ENCODE measurements around the gene CLVS2.

The CLVS2 gene

GRCh38 chr6:122995921-122996793, at the start of gene CLVS2:
Gene CLVS2, plus strand, starts transcription at chr6:122996235. Its CDS starts 1,543 bp downstream, at chr6:122997778.
- peak; percentile 2 for DNase-seq (ENCODE audit: low spot score)

- DNase-seq (ENCODE audit: low spot score) = peak; percentile 3
Measured at GRCh38 chr6:122947355-122947754, 48.7 kb upstream of the CLVS2 start.

GRCh38 chr6:122953766-122954165, 42.3 kb upstream of the CLVS2 start:
- no peak for DNase-seq (ENCODE audit: low spot score)

GRCh38 chr6:122956376-122956775, 39.7 kb upstream of the CLVS2 start:
- no peak for DNase-seq (ENCODE audit: low spot score)

- DNase-seq (ENCODE audit: low spot score) = no peak
Measured at GRCh38 chr6:122962000-122962624, 33.9 kb upstream of the CLVS2 start.

GRCh38 chr6:122969999-122970533, 26.0 kb upstream of the CLVS2 start:
- DNase-seq (ENCODE audit: low spot score) = no peak

- DNase-seq (ENCODE audit: low spot score) = no peak
Measured at GRCh38 chr6:122977180-122977579, 18.9 kb upstream of the CLVS2 start.

GRCh38 chr6:122984393-122984792, 11.6 kb upstream of the CLVS2 start:
- no peak for DNase-seq (ENCODE audit: low spot score)

GRCh38 chr6:122994256-122994655, 1.8 kb upstream of the CLVS2 start:
- no peak for DNase-seq (ENCODE audit: low spot score)

GRCh38 chr6:122996794-122997505, 915 bp downstream of the CLVS2 start:
- DNase-seq (ENCODE audit: low spot score) = no peak

- DNase-seq (ENCODE audit: low spot score) = no peak
Measured at GRCh38 chr6:122997541-122998150, 1.6 kb downstream of the CLVS2 start.

- DNase-seq (ENCODE audit: low spot score) = no peak
Measured at GRCh38 chr6:122998403-122998975, 2.5 kb downstream of the CLVS2 start.

GRCh38 chr6:123000244-123000770, 4.3 kb downstream of the CLVS2 start:
- DNase-seq (ENCODE audit: low spot score) = no peak

- DNase-seq (ENCODE audit: low spot score) = no peak
Measured at GRCh38 chr6:123001540-123001939, 5.5 kb downstream of the CLVS2 start.

- no peak for DNase-seq (ENCODE audit: low spot score)
Measured at GRCh38 chr6:123007885-123008284, 11.8 kb downstream of the CLVS2 start.

GRCh38 chr6:123009059-123009458, 13.0 kb downstream of the CLVS2 start:
- DNase-seq (ENCODE audit: low spot score) = no peak

- DNase-seq (ENCODE audit: low spot score) = no peak
Measured at GRCh38 chr6:123014835-123015234, 18.8 kb downstream of the CLVS2 start.

- DNase-seq (ENCODE audit: low spot score) = no peak
Measured at GRCh38 chr6:123016431-123017103, 20.5 kb downstream of the CLVS2 start.

GRCh38 chr6:123017104-123017682, 21.2 kb downstream of the CLVS2 start:
- no peak for DNase-seq (ENCODE audit: low spot score)

GRCh38 chr6:123022975-123023374, 26.9 kb downstream of the CLVS2 start:
- no peak for DNase-seq (ENCODE audit: low spot score)
